SW480 (cell line): Measurements from ENCODE around the gene CACNA1I.

Experiments used
- DNase-seq: peaks from one replicate; pipeline ENCODE4 v3.0.0-alpha.2; 2016; ENCODE audit warnings: low spot score

Gene CACNA1I

DNA sequence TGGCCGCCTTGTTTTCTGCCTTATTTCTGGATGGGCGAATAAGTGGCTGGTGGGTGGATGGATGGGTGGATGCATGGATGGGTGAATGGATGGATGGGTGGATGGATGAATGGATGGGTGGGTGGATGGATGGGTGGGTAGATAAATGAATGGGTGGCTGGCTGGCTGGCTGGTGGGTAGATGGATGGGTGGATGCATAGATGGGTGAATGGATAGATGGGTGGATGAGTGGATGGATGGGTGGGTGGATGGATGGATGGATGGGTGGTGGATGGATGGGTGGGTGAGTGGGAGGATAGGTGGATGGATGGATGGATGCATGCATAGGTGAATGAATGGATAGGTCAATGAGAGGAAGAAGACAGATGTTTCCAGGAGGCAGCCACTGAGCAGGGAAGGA is 98.9 kb downstream of the CACNA1I start:
- DNase-seq, result no peak

DNA sequence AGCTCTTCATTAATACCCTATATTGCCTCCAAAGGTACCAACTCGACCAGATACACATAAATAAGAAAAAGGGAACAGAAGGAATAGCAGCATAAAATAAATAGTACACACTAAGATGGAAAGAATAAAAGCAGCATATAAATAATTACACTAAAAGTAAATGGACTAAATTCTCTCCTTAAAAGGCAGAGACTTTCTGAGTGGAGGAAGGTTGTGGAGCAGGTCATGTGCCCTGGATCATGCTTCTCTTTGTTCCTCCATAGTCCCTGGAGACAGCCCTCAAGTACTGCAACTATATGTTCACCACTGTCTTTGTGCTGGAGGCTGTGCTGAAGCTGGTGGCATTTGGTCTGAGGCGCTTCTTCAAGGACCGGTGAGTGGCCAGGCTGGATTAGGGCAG is 101.4 kb downstream of the CACNA1I start:
- no peak for DNase-seq

- no peak for DNase-seq
Measured at GRCh38 chr22:39674536-39674935, 104.0 kb downstream of the CACNA1I start.

- DNase-seq, result no peak
Measured at GRCh38 chr22:39675947-39676346, 105.4 kb downstream of the CACNA1I start.

- DNase-seq, result no peak
Measured at GRCh38 chr22:39677967-39678366, 107.4 kb downstream of the CACNA1I start.

DNA sequence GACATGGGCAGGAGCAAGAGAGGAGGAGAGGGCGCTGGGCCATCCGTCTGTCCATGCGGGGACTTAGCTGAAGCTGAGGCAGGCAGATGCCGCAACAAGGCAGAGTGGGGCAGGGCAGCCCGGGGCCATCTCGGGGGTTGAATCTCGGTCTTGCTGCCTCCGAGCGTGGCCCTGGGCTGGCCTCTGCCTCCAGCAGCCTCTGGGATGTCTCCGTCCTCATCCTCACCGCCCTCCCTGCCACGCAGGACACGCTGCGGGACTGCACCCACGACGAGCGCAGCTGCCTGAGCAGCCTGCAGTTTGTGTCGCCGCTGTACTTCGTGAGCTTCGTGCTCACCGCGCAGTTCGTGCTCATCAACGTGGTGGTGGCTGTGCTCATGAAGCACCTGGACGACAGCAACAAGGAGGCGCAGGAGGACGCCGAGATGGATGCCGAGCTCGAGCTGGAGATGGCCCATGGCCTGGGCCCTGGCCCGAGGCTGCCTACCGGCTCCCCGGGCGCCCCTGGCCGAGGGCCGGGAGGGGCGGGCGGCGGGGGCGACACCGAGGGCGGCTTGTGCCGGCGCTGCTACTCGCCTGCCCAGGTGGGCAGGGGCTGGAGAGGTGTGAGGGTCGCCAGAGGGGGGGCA is 108.4 kb downstream of the CACNA1I start:
- no peak for DNase-seq

DNA sequence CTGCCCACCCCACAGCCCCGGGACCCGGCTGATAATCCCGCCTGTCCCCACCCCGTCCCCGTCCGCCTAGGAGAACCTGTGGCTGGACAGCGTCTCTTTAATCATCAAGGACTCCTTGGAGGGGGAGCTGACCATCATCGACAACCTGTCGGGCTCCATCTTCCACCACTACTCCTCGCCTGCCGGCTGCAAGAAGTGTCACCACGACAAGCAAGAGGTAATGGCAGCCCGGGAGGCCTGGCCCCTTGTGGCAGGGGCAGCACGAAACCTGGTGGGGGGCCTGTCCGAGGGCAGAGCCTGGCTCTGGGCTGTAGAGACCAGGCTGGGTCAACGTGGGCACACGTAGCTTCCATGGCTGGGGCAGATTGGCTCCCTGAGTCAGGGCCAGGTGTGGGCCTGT is 109.1 kb downstream of the CACNA1I start:
- DNase-seq, result no peak

GRCh38 chr22:39680486-39680885 is 109.9 kb downstream of the CACNA1I start:
- DNase-seq, result no peak

- DNase-seq, result no peak
Measured at GRCh38 chr22:39681038-39681861, 110.7 kb downstream of the CACNA1I start.

- DNase-seq, result no peak
Measured at GRCh38 chr22:39682994-39683393, 112.4 kb downstream of the CACNA1I start.

DNA sequence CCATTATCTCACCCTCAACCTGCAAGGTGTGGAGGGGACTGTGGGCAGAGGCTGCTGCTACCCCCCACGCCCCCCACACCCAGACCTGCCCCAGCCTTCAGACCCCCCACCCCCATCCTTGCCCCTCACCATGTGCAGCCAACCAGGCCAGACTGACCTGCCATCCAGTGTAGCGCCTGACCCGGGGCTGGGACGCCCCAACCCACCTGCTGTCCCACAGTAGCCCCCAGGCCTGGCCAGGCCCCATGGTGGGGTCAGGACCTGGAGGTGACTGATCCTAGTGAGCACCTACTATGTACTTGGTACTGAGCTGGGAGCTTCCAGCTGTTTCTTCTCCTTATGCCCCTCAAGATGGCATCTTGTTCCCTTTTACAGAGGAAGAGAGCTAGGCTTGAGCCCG is 113.1 kb downstream of the CACNA1I start:
- no peak for DNase-seq

- DNase-seq, result no peak
Measured at GRCh38 chr22:39684702-39685281, 114.2 kb downstream of the CACNA1I start.

DNA sequence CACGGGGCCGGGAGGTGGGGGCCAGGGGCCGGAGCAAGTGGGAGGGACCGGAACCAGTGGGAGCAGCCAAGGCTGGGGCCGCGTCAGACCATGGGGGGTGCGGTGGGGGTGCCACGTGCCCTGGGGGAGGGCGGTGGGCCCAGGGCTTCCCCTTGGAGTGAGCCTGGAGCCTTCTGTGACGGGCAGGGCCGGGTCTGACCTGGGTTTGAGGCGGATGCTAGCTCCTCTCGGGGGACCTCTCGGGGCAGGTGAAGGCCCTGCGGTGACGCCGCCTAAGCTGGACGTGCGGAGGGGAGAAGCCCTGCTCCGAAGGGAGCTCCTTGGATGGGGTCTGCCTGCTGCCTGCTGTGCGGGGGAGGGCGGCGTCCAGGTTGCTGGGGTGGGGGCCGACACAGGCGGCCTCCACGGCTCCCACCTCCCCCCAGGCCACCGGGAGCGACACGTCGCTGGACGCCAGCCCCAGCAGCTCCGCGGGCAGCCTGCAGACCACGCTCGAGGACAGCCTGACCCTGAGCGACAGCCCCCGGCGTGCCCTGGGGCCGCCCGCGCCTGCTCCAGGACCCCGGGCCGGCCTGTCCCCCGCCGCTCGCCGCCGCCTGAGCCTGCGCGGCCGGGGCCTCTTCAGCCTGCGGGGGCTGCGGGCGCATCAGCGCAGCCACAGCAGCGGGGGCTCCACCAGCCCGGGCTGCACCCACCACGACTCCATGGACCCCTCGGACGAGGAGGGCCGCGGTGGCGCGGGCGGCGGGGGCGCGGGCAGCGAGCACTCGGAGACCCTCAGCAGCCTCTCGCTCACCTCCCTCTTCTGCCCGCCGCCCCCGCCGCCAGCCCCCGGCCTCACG is 115.0 kb downstream of the CACNA1I start:
- DNase-seq, result no peak

DNA sequence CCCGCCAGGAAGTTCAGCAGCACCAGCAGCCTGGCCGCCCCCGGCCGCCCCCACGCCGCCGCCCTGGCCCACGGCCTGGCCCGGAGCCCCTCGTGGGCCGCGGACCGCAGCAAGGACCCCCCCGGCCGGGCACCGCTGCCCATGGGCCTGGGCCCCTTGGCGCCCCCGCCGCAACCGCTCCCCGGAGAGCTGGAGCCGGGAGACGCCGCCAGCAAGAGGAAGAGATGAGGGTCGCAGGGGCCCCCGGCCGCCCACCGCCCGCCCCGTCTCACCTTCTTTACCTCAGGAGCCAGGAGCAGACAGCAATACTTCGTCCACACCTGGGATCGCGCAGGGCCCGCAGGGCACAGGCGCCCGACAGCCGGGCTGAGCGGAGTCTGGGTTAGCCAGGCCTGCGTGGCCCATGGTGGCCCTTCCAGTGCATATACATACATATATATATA is 115.6 kb downstream of the CACNA1I start:
- no peak for DNase-seq

DNA sequence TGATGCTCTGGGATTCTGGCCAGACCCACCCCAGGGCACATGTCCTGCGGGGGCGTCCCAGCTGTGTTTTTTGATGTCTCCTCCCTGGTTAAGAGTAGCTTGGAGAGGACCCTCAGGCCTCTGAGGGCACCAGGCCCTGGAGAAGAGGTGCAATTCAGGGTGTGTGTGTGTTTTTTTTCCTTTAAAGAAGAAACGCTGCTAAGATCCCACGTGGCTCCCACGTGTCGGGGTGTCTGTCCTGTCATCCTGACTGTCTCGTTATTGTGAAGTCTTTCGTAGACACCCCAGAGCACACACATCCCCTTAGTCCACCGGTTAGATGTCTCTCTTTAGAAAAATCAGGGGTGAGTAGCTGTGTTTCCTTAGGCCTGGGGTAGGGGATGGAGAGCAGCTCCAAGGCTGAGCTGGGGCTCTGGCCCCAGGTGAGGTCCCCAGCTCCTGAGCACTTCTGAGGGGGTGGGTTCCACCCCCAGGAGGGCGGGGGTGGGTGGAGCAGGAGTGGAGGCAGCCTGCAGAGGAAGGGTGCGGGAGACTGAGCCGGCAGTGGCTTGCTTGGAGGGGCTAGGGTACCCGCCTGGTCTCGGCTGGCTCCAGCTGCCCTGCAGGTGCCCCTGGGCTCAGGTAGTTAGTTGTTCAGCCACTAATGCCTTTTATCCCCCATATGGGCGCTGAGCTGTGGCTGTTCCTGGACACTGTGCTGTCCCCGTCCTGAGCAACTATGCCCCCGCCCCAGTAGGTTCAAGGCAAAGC is 116.4 kb downstream of the CACNA1I start:
- no peak for DNase-seq

DNA sequence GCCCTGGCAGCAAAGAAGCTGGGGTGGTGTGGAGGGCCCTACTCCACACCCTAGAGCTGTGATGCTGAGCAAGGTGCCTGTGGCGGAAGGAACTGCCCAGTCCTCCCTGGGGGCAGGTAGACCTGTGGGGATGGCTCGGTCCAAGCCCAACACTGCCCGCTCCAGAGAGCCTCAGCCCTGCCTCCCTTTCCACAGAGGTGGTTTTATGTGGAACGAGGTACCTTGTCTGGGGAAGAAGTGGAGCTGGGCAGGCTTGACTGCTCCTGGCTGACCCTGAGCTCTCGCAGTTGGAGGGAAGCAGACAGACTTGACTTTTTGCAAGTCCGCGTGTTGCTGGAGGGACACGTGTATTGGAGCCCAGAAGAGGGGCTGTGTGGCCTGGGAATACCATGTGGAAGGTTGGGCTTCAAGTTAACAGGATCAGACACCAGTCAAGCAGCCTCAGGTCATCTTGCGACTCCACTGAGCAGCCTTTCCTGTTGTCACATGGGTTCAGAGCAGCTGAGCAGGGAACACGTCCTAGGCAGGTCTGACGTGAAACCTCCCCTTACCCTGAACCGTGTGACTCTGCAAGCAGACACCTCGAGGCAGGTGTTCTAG is 117.7 kb downstream of the CACNA1I start:
- no peak for DNase-seq

DNA sequence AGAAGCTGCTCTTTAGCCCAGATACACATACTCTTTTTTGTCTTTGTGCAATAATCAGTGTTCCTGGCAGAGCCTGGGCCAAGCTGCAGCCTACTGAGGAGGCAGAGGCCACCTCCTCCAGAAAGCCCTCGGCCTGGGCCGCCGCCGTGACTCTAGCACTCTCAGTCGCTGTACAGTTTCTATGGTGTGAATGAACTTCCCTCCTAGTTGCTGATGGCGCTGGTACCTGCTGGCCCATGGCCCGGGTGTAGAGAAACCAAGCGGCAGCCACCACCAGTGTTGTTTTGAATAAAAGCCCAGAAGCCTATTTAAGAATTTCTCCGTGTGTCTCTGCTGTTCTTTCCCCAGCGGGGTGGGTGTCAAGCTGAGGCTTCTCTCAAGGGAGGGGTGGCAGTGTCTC is 118.9 kb downstream of the CACNA1I start:
- DNase-seq, result no peak

- DNase-seq, result no peak
Measured at GRCh38 chr22:39690881-39691605, 120.5 kb downstream of the CACNA1I start.

- DNase-seq, result no peak
Measured at GRCh38 chr22:39693943-39694500, 123.5 kb downstream of the CACNA1I start.

- DNase-seq, result no peak
Measured at GRCh38 chr22:39697790-39698430, 127.4 kb downstream of the CACNA1I start.
